Vagina (tissue), 2 donors: Measurements from ENCODE around the gene MYO3B. TPM values are rescaled to one million over a fixed set of nuclear protein-coding genes. Genes with fewer than 3 reads are reported as not detected.

Experiments used
- DNase-seq, 2 donors: peaks; one replicate each; pipeline ENCODE4 v3.0.0-alpha.2; 2017; ENCODE audit errors: extremely low spot score in 2 of 2
- H3K27ac ChIP-seq: fragments of 200-600 bp; sonication (generic); one replicate; pipeline ENCODE4 v1.5.1; 2019
- H3K27me3 ChIP-seq: fragments of 200-600 bp; sonication (generic); one replicate; pipeline ENCODE4 v1.5.1; 2019
- H3K36me3 ChIP-seq, 2 donors: fragments of 200-600 bp; sonication (generic); one replicate each; pipeline ENCODE4 v1.5.1; 2017 to 2019
- H3K4me1 ChIP-seq: fragments of 200-600 bp; sonication (generic); one replicate; pipeline ENCODE4 v1.5.1; 2019
- H3K4me3 ChIP-seq, 2 donors: fragments of 200-600 bp; sonication (generic); 1 replicate in 1 of 2; 2 replicates in 1 of 2; pipeline ENCODE4 v1.5.1; 2016 to 2019
- H3K9me3 ChIP-seq: fragments of 200-600 bp; sonication (generic); one replicate; pipeline ENCODE4 v1.5.1; 2019
- POLR2A ChIP-seq, 2 donors: fragments of 450-650 bp; IDR thresholded peaks; one replicate each; pipeline ENCODE4 v1.6.1; 2017; ENCODE audit warnings: antibody characterized with exemption in 2 of 2, mild to moderate bottlenecking in 2 of 2, moderate library complexity in 2 of 2
- POLR2AphosphoS5 ChIP-seq, 2 donors: sonication (generic); formaldehyde crosslinking; IDR thresholded peaks; one replicate each; pipeline ENCODE4 v1.9.0; 2017; ENCODE audit warnings: antibody characterized with exemption in 2 of 2, mild to moderate bottlenecking in 2 of 2, low read depth in 1 of 2; ENCODE audit not compliant: insufficient read depth in 1 of 2
- intact Hi-C: fragments of 100-400 bp; cut with DNase I; formaldehyde crosslinking; loops from one replicate; pipeline ENCODE4 v1.15.1; 2023
- total RNA-seq: library from RNA; depleted of rRNA; stranded (reverse); fragments of >200 nt; gene quantifications from one replicate; pipeline ENCODE4 v1.2.3, GENCODE V29; 2016
- TF ChIP-seq, protein P1 (sequence below), 3 experiments: fragments of 450-650 bp in 2 of 3; fragments of 200-600 bp in 1 of 3; sonication (generic) in 1 of 3; IDR thresholded peaks; one replicate each; pipeline ENCODE4 v1.5.1; 2017 to 2019; ENCODE audit warnings: antibody characterized with exemption in 3 of 3, mild to moderate bottlenecking in 2 of 3, moderate library complexity in 2 of 3

Gene MYO3B
- total RNA-seq, 1 donor from 2014 or later, result 0.49 TPM

- Histone ChIP-seq H3K4me1 (no peaks in the 10 kb centered on the region), H3K36me3 (no peaks in the 10 kb centered on the region), H3K27ac (no peak overlapping the region), H3K9me3 (no peaks in the 10 kb centered on the region), H3K4me3 (no peak overlapping the region), H3K27me3 (no peaks in the 10 kb centered on the region)
- TF ChIP-seq POLR2AphosphoS5 (IDR thresholded peaks at IDR 0.05; ENCODE audit: insufficient read depth in 1 of 2, low read depth in 1 of 2) (no peak), POLR2A (IDR thresholded peaks at IDR 0.05) (no peak)
- TF ChIP-seq, protein P1, sequence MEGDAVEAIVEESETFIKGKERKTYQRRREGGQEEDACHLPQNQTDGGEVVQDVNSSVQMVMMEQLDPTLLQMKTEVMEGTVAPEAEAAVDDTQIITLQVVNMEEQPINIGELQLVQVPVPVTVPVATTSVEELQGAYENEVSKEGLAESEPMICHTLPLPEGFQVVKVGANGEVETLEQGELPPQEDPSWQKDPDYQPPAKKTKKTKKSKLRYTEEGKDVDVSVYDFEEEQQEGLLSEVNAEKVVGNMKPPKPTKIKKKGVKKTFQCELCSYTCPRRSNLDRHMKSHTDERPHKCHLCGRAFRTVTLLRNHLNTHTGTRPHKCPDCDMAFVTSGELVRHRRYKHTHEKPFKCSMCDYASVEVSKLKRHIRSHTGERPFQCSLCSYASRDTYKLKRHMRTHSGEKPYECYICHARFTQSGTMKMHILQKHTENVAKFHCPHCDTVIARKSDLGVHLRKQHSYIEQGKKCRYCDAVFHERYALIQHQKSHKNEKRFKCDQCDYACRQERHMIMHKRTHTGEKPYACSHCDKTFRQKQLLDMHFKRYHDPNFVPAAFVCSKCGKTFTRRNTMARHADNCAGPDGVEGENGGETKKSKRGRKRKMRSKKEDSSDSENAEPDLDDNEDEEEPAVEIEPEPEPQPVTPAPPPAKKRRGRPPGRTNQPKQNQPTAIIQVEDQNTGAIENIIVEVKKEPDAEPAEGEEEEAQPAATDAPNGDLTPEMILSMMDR (IDR thresholded peaks at IDR 0.05), result no peak
- intact Hi-C loops, result no loop called here
- DNase-seq, result no peak
These were observed 303.3 kb downstream of the MYO3B start for GRCh38 chr2:170481201-170481600.

GRCh38 chr2:170484552-170484951 is 306.6 kb downstream of the MYO3B start:
- intact Hi-C loops, result no loop called here

GRCh38 chr2:170485254-170486026 is 307.5 kb downstream of the MYO3B start:
- Histone ChIP-seq H3K9me3 (no peaks in the 10 kb centered on the region), H3K27ac (no peak overlapping the region), H3K4me1 (no peaks in the 10 kb centered on the region), H3K36me3 (no peaks in the 10 kb centered on the region), H3K4me3 (no peak overlapping the region), H3K27me3 (no peaks in the 10 kb centered on the region)
- intact Hi-C loops, result no loop called here
- TF ChIP-seq POLR2A (IDR thresholded peaks at IDR 0.05) (no peak), POLR2AphosphoS5 (IDR thresholded peaks at IDR 0.05; ENCODE audit: insufficient read depth in 1 of 2, low read depth in 1 of 2) (no peak)
- TF ChIP-seq, protein P1 (IDR thresholded peaks at IDR 0.05), result no peak
- no peak for DNase-seq

More at GRCh38 chr2:170484552-170484951, 306.6 kb downstream of the MYO3B start:
- no peak for DNase-seq
- no peaks in the 10 kb centered on the region for H3K9me3 ChIP-seq
- H3K27ac ChIP-seq, result no peak overlapping the region
- no peak overlapping the region for H3K4me3 ChIP-seq
- no peaks in the 10 kb centered on the region for H3K4me1 ChIP-seq
- no peak for TF ChIP-seq POLR2AphosphoS5 (IDR thresholded peaks at IDR 0.05; ENCODE audit: insufficient read depth in 1 of 2, low read depth in 1 of 2)
- TF ChIP-seq POLR2A (IDR thresholded peaks at IDR 0.05), result no peak
- TF ChIP-seq, protein P1 (IDR thresholded peaks at IDR 0.05), result no peak
- no peaks in the 10 kb centered on the region for H3K36me3 ChIP-seq
- no peaks in the 10 kb centered on the region for H3K27me3 ChIP-seq

DNA sequence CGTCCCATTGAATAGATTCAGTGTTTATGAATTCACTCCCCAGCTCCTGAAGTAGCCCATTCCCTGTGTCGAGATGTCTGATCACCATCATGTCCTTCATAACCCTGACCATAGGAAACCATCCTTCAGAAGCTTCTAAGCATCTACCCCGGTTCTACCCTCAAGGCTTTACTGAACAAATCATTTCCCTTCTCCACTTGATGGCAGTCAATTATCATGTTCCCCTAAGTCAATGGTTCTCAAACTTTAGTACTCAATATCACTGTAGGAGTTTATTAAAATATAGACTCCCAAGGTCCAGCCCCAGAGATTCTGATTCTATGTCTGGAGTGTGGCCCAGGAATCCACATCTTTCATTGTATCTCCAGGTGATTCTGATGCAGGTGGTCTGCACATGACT is 308.8 kb downstream of the MYO3B start:
- intact Hi-C loops, result no loop called here
- H3K9me3 ChIP-seq, result no peaks in the 10 kb centered on the region
- no peak for DNase-seq
- H3K4me3 ChIP-seq, result no peak overlapping the region
- H3K4me1 ChIP-seq, result no peaks in the 10 kb centered on the region
- TF ChIP-seq POLR2AphosphoS5 (IDR thresholded peaks at IDR 0.05; ENCODE audit: insufficient read depth in 1 of 2, low read depth in 1 of 2), result no peak
- TF ChIP-seq, protein P1 (IDR thresholded peaks at IDR 0.05), result no peak
- TF ChIP-seq POLR2A (IDR thresholded peaks at IDR 0.05), result no peak
- H3K27ac ChIP-seq, result no peak overlapping the region
- no peaks in the 10 kb centered on the region for H3K36me3 ChIP-seq
- H3K27me3 ChIP-seq, result no peaks in the 10 kb centered on the region

DNA sequence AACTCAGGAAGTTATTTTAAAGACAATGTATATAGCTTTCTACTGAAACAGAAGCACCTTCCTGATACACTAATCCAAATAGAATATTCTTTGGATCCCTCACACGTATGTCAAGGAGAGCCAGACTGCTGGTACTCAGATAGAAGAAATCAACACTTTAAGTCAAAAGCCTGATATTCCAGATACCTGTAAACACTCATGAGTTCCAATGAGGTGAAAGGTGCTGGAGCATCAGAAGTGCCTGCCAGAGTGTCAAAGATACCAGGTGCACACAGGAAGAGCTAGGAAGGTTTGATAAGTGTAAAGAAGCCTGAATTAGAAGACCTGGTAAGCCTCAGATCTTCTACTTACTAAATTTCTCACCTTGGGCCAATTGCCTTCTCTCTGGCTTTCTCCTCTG is 310.9 kb downstream of the MYO3B start:
- Histone ChIP-seq H3K27ac (no peak overlapping the region), H3K4me1 (no peaks in the 10 kb centered on the region), H3K9me3 (no peaks in the 10 kb centered on the region), H3K36me3 (no peaks in the 10 kb centered on the region), H3K27me3 (no peaks in the 10 kb centered on the region), H3K4me3 (no peak overlapping the region)
- TF ChIP-seq POLR2A (IDR thresholded peaks at IDR 0.05) (no peak), POLR2AphosphoS5 (IDR thresholded peaks at IDR 0.05; ENCODE audit: insufficient read depth in 1 of 2, low read depth in 1 of 2) (no peak)
- TF ChIP-seq, protein P1 (IDR thresholded peaks at IDR 0.05), result no peak
- intact Hi-C loops, result no loop called here
- no peak for DNase-seq
